Measurements from ENCODE around the gene IL1RL2.

Gene IL1RL2

DNA sequence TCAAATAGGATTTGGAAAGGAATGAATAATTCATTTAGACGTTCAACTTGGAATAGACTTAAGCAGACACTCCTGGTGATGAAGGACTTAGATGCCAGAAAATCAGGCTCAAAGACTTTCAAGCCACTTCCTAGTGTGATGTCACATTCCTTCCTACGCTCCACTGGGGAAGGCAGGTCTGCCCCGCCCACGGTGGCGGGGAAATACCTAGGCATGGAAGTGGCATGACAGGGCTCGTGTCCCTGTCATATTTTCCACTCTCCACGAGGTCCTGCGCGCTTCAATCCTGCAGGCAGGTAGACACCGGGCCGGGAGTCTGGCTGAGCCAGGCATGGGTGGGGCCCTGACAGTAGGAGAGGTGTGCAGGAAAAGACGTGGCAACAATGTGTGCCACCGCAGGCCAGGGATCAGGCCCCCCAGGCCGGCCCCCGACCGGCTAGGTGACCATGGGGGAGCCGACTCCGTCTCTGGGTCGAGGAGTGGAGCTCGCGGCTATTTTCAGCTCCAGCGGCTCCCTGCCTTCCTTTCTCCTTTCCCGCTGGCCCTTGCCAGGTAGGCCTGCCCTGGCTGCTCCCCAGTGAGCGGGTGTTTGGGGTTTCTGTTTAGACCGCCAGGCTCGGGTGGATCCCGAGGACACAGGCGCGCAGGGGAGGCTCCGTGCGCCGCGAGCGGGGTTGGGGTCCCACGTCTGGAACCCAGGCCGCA, at the start of gene IL1RL2:
IL1RL2 (plus strand) TSS at position 233 of the 705 bp plus-strand sequence. CDS start 845 bp downstream, outside the sequence.
- no peak for DNase-seq

- no peak for DNase-seq
Measured at GRCh38 chr2:102137138-102137537, 49.7 kb upstream of the IL1RL2 start.

DNA sequence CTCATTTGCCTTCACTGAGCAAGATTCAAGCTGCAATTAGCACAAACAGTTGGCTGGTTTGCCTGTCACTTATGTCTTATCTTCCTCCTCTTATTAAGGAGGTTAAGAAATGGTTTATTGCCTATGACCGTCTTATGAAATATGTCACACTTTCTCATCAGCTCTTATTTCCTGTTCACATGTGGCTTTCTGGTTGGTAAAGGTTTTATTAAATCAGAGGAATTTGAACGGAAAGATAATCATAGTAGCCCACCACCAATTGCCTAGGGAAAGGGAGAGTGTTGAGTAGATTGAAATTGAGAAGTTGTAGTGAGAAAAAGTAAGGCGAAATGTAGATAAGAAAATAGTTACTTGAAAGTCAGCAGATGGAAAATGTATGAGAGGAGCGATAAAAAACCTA, 48.5 kb upstream of the IL1RL2 start:
- DNase-seq: peak; percentile 70

- DNase-seq: no peak
Measured at GRCh38 chr2:102139851-102140250, 47.0 kb upstream of the IL1RL2 start.

DNA sequence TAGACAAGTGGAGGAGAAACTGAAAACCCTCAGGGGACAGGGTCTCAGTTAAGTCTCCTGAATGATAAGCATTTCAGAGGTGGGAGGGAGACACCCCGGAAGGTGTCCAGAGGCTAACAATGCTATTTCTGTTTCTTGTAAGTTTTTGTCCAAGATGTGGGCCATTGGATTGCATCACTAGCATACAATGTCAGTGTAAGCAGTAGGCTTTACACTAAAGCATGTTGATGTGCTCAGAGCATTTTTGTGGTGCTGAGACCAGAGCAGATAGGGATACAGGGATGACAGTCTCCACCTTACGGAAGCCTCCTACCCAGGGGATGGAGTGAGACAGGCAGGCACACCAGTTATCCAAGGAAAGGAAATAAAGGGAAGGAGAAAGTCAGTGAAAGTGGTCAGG, 46.4 kb upstream of the IL1RL2 start:
- DNase-seq: no peak

DNA sequence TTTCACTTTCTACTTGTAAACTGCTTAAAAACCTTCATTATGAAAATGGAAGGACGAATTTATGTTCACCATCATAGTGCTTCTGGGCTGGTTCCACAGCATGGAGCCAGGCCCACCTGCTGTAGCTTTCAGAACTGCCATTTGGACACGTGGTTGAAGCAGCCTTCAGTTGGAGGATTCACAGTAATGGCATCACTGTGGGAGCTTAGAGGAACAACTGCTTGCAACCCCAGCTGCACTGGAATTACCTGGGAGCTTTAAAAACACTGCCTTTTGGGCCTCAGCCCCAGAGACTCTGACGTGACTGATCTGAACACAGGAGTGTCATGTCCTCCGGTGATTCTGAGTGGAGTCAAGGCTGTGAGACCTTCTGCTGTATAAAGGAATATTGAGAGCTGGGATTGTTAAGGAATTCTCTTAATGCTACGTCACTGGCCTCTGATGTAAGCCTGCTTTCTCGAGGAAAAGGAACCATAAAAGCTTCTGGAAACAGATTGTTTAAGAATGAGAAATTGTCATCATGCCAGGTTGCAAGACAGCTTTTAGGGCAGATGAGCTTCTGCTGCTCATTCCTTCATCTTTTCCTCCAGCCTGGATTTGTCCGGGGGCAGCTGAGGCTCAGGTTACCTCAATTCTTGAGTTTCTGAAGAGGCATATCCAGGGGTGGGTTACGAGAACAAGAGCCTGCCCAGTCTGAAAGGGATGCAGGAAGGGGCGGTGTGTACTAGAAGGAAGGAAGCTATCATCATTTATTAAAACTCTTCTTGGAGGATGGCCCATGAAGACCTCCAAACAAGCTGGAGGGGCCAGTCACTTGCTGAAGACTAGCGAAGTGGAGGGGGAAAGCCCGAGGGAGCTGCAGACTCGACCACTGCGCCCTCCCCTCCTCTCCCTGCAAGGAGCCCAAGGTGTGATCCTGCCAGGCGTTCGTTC, 45.5 kb upstream of the IL1RL2 start:
- DNase-seq: no peak

DNA sequence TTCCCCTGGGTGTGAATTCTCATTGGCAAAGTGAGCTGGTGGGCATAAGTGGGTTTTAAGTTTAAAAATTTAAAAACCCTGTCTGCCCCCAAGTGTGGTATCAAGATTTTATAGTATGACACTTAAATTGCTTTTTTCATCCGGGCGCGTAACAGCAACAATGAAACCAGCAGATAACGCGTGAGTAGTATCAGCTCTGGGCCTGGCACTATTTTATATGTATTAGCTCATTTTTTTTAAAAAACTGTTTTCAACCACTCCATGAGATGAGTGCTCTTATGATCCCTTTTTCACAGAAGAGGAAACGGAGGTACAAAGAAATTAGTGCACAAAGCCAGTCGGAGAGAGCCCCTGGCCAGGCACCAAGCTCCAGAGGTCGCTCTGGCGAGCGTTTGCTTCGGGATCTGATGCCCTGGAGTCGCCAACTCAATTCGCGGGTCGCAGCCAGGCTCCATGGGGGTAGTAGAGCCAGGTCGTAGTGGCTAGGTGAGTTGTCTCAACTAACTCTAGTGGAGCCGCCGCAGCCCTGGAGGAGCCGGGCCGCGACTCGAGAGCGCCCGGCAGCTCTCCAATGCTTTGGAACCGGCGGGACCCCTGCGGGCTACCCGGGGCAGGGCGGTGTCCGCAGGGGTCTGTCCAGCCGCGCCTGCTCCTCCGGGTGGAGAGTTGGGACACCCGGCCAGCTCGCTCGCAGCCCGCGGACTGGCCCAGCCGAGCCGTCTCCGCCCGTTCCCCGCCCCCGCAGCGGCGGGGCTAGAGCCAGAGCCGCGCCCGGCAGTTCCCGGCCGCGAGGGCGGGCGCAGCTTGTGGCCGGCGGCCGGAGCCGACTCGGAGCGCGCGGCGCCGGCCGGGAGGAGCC, 44.6 kb upstream of the IL1RL2 start, which contains the start of gene IL1R1:
IL1R1 (plus strand) TSS at position 777 of the 859 bp plus-strand sequence. CDS start 14,979 bp downstream, outside the sequence.
- no peak for DNase-seq

DNA sequence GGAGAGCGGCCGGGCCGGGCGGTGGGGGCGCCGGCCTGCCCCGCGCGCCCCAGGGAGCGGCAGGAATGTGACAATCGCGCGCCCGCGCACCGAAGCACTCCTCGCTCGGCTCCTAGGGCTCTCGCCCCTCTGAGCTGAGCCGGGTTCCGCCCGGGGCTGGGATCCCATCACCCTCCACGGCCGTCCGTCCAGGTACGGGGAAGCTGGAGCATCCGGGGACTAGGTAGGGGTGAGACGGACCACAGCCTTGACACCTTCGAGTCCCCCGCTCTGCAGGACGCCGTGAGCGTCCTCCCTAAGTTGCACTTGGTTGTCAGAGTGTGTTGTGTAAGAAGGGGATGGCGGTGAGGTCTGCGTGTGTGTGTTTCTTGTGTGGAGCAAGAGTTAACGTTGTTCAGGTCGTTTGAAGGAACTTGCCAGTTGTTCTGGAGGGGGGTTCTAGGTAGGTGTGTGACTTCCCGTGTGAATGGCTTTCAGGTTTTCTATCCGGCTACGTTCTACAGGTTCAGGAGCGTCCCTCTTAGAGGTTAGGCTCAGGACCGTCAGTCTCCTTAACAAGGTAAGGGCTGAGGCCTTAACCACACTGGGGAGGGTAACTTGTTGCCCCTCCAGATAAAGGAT, 43.9 kb upstream of the IL1RL2 start:
- DNase-seq: no peak

GRCh38 chr2:102143450-102143985, 43.3 kb upstream of the IL1RL2 start:
- no peak for DNase-seq

DNA sequence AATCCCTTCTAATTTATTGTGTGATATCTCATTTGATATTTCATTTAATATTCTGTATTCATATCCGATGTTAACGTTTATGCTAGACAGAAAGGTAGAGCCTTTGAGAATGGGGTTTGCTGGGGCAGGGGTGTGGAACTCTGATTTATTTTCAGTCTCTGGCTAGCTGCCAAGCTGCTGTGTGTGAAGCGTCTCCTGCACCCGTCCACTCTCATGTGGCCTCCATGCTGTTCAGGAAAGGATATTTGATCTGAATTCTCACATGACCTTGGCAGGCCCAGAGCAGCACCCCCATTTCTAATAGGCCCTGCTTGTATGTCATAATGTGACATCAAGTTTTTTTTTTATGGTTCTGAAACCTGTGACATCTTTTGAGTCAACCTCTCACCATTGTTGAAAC, 42.7 kb upstream of the IL1RL2 start:
- no peak for DNase-seq

GRCh38 chr2:102145107-102145506, 41.7 kb upstream of the IL1RL2 start:
- no peak for DNase-seq

DNA sequence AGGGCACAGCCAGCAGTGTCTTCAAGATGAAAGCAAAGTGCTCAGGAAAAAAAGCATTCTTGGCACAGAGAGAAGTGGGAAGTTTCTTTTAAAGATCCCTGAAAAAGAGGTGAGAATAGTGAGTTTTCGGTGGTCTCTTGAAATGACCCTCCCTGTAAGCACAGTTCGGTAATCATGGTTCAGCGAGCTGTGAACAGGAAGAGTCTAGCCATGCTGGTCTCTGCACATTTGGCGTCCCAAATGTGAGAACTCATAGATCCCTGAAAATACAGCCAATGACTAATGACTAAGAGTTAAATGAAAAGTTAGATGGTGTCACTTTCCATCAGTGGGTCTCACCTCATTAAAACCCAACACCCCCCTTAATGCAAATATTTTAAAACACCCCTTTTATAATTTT, 40.9 kb upstream of the IL1RL2 start:
- DNase-seq: no peak

DNA sequence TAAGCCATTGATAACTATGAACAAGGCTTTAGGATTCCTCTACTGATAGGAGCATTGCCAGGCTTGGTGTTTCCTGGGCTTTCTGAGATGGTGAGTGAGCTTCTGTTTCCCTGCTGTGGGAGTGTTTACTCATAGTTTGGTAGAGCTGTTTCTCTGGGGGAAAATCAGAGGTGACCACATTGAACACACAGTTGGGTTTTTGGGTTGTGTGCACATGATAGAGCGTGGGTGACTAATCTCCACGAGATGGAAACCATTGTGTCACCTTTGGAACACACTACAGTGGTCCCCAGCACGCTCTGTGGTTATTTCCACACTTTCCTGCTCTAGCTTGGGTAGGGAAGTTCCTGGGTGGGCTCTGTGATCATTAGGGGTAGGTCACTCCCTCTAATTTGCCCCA, 38.9 kb upstream of the IL1RL2 start:
- DNase-seq: no peak

GRCh38 chr2:102149243-102149642, 37.6 kb upstream of the IL1RL2 start:
- DNase-seq: no peak

- no peak for DNase-seq
Measured at GRCh38 chr2:102149644-102150455, 37.0 kb upstream of the IL1RL2 start.

DNA sequence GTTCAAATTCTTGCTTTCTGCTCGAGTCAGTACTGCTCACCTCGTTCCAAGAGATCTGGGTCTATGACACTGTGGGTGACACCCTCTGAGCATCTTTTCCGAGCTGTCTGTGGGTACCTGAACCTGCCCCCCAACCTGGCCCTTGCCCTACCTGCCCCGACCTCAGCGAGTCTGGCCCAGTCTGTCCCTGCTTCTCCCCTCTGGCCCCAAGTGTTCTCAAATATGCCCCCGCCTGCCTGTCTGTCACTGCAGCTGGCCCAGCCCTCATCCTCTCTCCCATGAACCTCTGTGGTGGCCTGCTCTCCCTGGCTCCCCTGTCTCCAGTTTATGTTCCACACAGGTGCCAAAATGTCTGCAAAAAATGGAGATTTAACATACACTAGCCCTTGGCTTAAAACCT, 32.5 kb upstream of the IL1RL2 start:
- no peak for DNase-seq

GRCh38 chr2:102154946-102155702, 31.7 kb upstream of the IL1RL2 start:
- DNase-seq: no peak

DNA sequence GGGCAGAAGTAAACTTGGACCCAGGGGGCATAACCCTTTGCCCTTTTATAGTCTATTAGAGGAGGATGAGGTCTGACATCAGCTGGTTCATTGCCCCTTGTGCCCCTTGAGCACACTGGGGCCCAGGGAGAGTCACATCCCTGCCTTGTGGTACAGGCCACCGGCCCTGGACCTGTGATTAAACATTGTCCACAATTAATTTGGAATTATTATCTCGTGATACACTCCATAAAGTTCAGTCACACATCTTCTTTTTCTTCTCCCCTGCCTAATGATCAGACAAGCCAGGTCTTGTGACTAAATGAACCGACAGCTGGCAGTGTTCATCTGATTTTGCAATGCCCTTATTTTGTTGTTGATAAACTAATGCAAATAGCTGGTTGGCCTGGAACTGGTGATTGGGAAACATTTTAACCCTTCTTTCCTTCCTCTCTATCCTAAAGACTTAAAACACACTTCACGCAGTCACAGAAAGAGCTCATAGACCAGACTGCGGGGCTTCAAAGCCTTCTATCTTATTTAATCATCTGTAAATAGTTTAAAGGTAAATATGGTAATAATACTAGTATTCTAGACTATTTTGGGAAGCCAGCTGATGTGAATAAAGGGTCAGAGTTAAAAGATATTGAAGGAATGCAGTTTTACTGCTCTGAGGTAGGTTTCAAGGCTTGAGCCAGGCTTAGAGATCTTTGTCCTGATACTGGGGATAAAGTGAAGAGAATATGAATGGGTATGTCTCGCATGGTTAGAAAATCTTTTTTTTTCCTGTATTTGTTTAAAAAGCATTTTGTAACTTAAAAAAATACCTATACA, 30.9 kb upstream of the IL1RL2 start:
- DNase-seq: no peak

- no peak for DNase-seq
Measured at GRCh38 chr2:102158011-102158755, 28.6 kb upstream of the IL1RL2 start.
